Vagina (tissue), 2 donors: ENCODE data around the gene NSD2.

Source experiments
- CTCF ChIP-seq, 3 experiments: fragments of 450-650 bp in 2 of 3; fragments of 200-600 bp in 1 of 3; sonication (generic) in 1 of 3; IDR thresholded peaks; one replicate each; pipeline ENCODE4 v1.5.1; 2017 to 2019; ENCODE audit warnings: antibody characterized with exemption in 3 of 3, mild to moderate bottlenecking in 2 of 3, moderate library complexity in 2 of 3
- POLR2A ChIP-seq, 2 donors: fragments of 450-650 bp; IDR thresholded peaks; one replicate each; pipeline ENCODE4 v1.6.1; 2017; ENCODE audit warnings: antibody characterized with exemption in 2 of 2, mild to moderate bottlenecking in 2 of 2, moderate library complexity in 2 of 2

- TF ChIP-seq POLR2A (IDR thresholded peaks at IDR 0.05) (no peak), CTCF (IDR thresholded peaks at IDR 0.05) (no peak)
Measured at GRCh38 chr4:1956631-1957030, 85.4 kb downstream of the NSD2 start.
